Tibial artery (tissue), 4 donors: ENCODE results near the gene TBX15.

ENCODE experiments used
- DNase-seq, 2 donors: peaks; one replicate each; pipeline ENCODE4 v3.0.0-alpha.2; 2019
- H3K27ac ChIP-seq, 2 donors: fragments of 200-600 bp; sonication (generic) in 1 of 2; 1 replicate in 1 of 2; 2 replicates in 1 of 2; pipeline ENCODE4 v1.5.1; 2018 to 2019; ENCODE audit warnings: mild to moderate bottlenecking in 1 of 2
- H3K27me3 ChIP-seq, 2 donors: fragments of 200-600 bp; sonication (generic) in 1 of 2; one replicate each; pipeline versions ENCODE4 v1.5.1 to v1.6.0; 2016 to 2019
- H3K36me3 ChIP-seq, 3 donors: fragments of 200-600 bp; sonication (generic) in 2 of 3; one replicate each; pipeline ENCODE4 v1.5.1; 2016 to 2019; ENCODE audit warnings: mild to moderate bottlenecking in 2 of 3
- H3K4me1 ChIP-seq, 4 donors: fragments of 200-600 bp; sonication (generic) in 2 of 4; 1 replicate in 3 of 4; 2 replicates in 1 of 4; pipeline ENCODE4 v1.5.1; 2016 to 2019
- H3K4me3 ChIP-seq, 2 donors: fragments of 200-600 bp; sonication (generic) in 1 of 2; 1 replicate in 1 of 2; 2 replicates in 1 of 2; pipeline ENCODE4 v1.5.1; 2018 to 2019; ENCODE audit warnings: mild to moderate bottlenecking in 2 of 2
- H3K9me3 ChIP-seq, 3 donors: fragments of 200-600 bp; sonication (generic) in 1 of 3; one replicate each; pipeline ENCODE4 v1.5.1; 2016 to 2019
- CTCF ChIP-seq, 2 experiments: fragments of 200-600 bp in 1 of 2; fragments of 450-650 bp in 1 of 2; IDR thresholded peaks; one replicate each; pipeline ENCODE4 v1.5.1; 2017 to 2019; ENCODE audit warnings: antibody characterized with exemption in 2 of 2, mild to moderate bottlenecking in 1 of 2, moderate library complexity in 1 of 2
- intact Hi-C: fragments of 100-400 bp; cut with DNase I; formaldehyde crosslinking; loops from one replicate; pipeline ENCODE4 v1.15.0; 2023; ENCODE audit warnings: low total_unique reads

Gene TBX15

GRCh38 chr1:118990513-118991152, 2.5 kb upstream of the TBX15 start:
- peak in 1 of 2 donors; percentile 47 for DNase-seq
- Histone ChIP-seq H3K27me3 (no peaks in the 10 kb centered on the region), H3K4me1 (peaks cover 0 to 21% (median 9%) of the 10 kb centered on the region in 4 donors), H3K27ac (peak overlapping the region; percentile 95 to 99), H3K4me3 (no peak overlapping the region), H3K9me3 (no peaks in the 10 kb centered on the region), H3K36me3 (no peaks in the 10 kb centered on the region)
- intact Hi-C loops, result no loop called here
- no peak for TF ChIP-seq CTCF (IDR thresholded peaks at IDR 0.05)

GRCh38 chr1:118989878-118990378, 1.8 kb upstream of the TBX15 start:
- peak overlapping the region; percentile 71 to 91 for H3K4me3 ChIP-seq
- H3K36me3 ChIP-seq, result no peaks in the 10 kb centered on the region
- TF ChIP-seq CTCF (IDR thresholded peaks at IDR 0.05), result no peak
- peak; percentile 40 to 79 for DNase-seq
- peak overlapping the region; percentile 95 to 99 for H3K27ac ChIP-seq
- intact Hi-C loops, result no loop called here
- H3K27me3 ChIP-seq, result no peaks in the 10 kb centered on the region
- H3K9me3 ChIP-seq, result no peaks in the 10 kb centered on the region
- peaks cover 0 to 21% (median 9%) of the 10 kb centered on the region in 4 donors for H3K4me1 ChIP-seq

GRCh38 chr1:118989006-118989815, 1.1 kb upstream of the TBX15 start:
- intact Hi-C loops, result no loop called here
- peaks cover 0 to 21% (median 9%) of the 10 kb centered on the region in 4 donors for H3K4me1 ChIP-seq
- peak overlapping the region; percentile 95 to 99 for H3K27ac ChIP-seq
- DNase-seq, result peak; percentile 60 to 77
- no peaks in the 10 kb centered on the region for H3K27me3 ChIP-seq
- peak overlapping the region; percentile 71 to 91 for H3K4me3 ChIP-seq
- no peaks in the 10 kb centered on the region for H3K9me3 ChIP-seq
- no peaks in the 10 kb centered on the region for H3K36me3 ChIP-seq
- TF ChIP-seq CTCF (IDR thresholded peaks at IDR 0.05), result no peak

- Histone ChIP-seq H3K4me3 (peak overlapping the region; percentile 71 to 91), H3K4me1 (peaks cover 0 to 28% (median 9%) of the 10 kb centered on the region in 4 donors), H3K27me3 (no peaks in the 10 kb centered on the region), H3K36me3 (no peaks in the 10 kb centered on the region), H3K27ac (peak overlapping the region; percentile 95 to 99), H3K9me3 (no peaks in the 10 kb centered on the region)
- TF ChIP-seq CTCF (IDR thresholded peaks at IDR 0.05), result peak in 1 of 2 experiments; percentile 9
- intact Hi-C loops, result no loop called here
- peak; percentile 46 to 78 for DNase-seq
Measured at GRCh38 chr1:118987468-118988185, 516 bp downstream of the TBX15 start.
